Epithelial cell of prostate (primary cell): ENCODE data around the gene SNX18.
A peak's percentile ranks its signal among the peaks of the same experiment; 100 is the strongest.

Experiments used
- DNase-seq: peaks from one replicate; pipeline ENCODE4 v3.0.0-alpha.2; 2011; ENCODE audit warnings: low read depth, low spot score
- H3K27ac ChIP-seq: fragments of 450-650 bp; 2 replicates; pipeline ENCODE4 v1.5.1; 2017; ENCODE audit warnings: mild to moderate bottlenecking

The SNX18 gene

DNA sequence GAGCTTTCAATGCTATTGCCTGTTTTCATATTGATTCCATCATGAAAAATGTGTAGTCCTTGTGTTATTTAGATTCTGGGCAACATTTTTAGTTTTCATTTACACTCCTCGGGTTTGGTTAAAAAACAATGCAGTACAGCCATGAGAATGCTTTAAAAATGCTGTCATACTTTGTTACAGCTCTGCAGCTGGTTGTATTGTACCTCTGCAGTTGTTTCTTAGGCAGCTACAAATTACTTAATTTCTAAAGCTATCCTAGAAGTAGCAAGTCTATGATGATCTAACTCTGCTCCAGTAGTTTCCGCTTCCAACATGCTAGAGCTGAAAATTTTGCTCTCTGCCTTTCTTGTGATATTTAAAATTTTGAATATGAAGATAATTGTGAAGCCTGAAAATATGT is 20.2 kb downstream of the SNX18 start:
- no peak overlapping the region for H3K27ac ChIP-seq
- no peak for DNase-seq

DNA sequence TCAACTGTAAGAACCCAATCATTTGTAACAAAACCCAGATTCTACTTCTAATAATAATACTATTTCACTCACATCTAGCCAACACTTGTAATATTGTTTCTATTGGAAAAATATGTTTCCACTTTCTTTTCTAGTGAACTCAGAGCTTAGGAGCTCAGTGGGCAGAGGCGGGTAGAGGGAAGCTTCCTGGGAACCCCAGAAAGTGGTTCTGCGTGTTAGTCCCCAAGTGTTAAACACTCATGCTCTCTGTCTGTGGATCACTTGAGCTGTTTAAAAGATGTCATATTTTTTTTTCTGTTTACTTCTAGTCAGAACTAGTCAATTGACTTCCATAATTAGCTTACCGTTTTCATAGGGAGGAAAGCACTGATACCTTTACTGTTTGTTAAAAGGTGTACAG is 20.6 kb downstream of the SNX18 start:
- no peak for DNase-seq
- H3K27ac ChIP-seq, result no peak overlapping the region

DNA sequence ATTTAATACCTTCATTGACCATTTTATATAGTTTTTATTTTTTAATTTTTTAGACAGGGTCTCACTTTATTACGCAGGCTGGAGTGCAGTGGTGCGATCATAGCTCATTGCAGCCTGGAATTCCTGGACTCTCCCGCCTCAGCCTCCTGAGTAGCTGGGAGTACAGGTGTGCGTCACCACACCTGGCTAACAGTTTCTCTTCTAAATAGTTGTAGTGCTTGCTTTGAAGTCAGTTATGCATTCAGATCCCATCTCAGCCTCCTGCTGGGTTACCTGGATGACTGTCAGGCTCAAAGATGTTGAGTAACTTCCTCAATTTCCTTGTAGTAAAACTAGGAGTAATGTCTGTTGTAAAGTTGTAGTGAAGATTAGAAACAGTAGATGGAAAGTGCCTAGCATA is 21.4 kb downstream of the SNX18 start:
- H3K27ac ChIP-seq, result no peak overlapping the region
- DNase-seq, result no peak

DNA sequence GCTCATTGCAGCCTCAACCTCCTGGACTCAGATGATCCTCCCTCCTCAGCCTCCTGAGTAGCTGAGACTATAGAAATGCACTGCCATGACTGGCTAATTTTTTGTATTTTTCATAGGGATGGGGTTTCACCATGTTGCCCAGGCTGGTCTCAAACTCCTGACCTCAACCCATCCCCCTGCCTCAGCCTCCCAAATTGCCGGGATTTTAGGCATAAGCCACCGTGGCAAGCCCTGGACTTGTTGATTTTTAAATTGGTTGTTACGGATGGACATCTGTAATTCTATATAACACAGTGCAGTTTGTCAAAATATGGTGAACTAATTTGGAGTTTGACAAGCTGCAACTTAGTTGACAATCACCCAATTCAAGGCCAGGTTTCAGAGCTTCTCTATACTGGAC is 22.7 kb downstream of the SNX18 start:
- H3K27ac ChIP-seq, result no peak overlapping the region
- no peak for DNase-seq

DNA sequence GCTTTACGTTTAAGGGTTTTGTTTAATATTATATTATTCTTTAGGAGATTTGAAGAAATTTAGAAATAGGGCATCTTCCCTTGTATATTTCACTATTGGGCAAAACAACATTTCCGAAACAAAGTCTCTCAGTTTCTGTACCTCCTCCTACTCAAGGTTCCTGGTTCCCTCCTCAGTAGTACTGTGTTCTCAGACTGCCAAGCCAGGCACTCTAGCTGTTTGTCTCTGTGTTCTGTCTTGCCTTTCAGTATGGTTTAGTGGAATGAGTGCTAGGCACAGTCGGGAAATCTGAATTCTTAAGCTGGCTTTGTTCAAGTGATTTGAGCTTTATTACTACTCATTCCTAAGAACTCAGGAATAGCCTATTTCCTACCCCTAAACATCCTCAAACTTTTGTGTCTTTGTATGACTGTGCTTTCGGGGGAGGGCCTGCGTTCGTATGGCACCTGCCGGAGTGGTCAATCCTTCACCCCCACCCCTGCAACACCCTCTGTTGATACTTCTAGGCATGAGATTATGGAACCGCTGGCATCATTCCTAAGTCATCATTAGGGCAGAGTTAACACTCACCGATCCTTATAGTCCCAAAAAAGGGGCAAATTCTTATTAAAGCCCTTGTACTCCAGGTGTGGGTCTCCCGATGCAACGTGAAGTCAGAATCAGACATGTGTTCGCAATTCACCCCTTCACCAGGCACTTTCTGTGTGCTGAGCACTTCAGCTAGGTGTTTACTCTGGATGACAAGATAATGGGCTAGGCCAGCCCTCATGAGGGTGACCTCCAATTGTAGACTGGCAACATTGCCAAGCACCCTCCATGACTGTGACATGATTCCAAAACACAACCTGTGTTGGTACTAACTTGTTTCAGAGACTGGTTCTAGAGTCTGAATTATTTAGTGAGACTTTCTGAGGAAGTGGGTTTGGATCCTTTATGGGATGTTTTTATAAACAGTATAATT is 24.5 kb downstream of the SNX18 start:
- DNase-seq, result no peak

DNA sequence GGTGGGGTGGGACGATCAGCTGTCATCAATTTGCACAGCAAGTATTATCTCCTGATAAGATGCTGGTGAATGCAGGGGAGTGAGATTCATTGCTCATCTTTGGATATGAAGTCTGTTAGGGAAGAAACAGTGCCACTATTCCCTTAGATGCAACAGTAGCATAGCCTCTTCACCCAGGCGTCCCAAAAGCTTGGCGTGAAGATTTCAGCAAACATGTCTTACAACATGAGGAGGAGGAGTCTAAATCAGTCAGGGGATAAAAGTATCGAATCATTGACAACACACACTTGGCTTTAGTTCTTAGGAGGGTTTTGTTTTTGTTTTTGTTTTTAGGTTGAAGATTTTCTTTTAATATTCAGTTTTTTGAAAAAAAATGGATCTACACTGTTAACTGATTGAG is 26.5 kb downstream of the SNX18 start:
- no peak overlapping the region for H3K27ac ChIP-seq
- no peak for DNase-seq

More for the DNA sequence above, 24.5 kb downstream of the SNX18 start:
- no peak overlapping the region for H3K27ac ChIP-seq

DNA sequence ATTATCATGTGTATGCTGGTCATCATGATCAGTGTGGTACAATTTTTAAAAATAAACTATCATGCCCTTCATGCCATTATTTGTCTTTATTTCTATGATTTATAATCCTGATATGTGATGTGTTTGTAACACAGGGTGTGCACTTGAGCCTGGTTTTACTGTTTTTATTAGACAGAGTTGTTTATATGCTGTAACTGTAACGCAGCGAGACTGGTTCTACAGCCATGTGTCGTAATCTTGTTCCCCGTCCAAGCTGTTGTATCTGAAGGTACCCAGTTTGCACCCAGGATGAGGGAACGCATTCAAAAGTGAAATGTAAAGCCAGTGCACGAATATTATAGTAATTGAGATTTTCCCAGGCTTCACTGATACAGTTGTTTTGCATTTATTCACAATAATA is 28.2 kb downstream of the SNX18 start:
- H3K27ac ChIP-seq, result no peak overlapping the region
- DNase-seq, result no peak

DNA sequence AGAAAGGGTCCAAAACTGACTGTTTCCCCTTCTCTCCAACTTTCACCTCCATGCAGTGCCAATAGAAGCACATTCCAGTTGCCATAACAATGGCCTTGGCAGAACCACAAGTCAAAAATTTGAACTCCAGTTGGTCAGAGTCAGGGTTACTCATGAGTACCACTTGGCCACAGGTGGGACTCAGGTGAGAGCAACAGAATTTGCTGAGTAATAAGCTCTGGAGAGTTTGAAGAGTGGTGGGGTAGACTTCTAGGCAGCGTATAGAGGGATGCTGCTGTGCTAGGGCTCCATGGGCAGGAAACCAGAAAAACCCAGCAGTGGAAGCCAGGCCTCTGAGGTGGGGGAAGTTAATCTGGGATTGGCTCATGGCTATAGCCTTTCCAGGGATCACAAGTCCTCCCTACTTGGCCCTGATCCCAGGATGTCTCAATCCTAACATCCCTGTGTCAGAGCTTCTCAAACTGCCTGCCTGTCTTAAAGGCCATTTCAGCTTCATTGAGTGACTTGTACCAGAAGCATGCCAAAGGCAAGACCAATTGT is 30.2 kb downstream of the SNX18 start:
- H3K27ac ChIP-seq, result no peak overlapping the region
- no peak for DNase-seq

DNA sequence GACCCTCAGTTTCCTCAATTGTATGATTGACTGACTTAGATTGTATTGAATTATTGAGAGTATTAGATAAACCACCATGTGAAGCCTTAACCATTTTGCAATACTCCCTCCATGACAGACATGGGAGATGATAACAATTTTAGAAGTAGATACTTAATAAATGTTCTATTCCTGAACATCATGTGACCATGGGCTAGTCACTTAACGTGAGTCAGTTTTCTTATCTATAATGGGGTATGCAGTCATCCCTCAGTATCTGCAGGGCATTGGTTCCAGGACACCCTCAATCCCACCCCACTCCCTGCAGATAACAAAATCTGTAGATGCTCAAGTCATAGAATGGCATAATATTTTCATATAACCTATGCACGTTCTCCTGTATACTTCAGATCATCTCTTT is 31.0 kb downstream of the SNX18 start:
- DNase-seq, result no peak
- no peak overlapping the region for H3K27ac ChIP-seq

DNA sequence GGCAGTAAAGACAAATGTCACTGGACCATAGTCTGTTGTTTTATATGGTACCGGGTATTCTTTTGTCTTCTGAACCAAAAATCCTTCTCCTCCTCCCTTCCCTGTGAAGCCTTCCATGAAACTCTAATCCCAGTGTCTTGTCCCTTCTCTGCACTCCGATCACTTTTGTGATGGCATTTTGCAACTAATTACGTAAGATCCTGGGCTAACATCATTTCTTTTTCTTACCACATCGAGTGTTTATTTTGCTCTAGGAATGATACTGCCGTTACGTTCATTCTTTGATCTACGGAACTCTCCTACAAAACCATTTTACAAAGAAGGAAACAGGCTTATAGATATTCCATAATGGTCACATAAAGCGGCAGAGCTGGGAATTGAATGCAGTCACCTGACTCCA is 33.7 kb downstream of the SNX18 start:
- H3K27ac ChIP-seq, result no peak overlapping the region

DNA sequence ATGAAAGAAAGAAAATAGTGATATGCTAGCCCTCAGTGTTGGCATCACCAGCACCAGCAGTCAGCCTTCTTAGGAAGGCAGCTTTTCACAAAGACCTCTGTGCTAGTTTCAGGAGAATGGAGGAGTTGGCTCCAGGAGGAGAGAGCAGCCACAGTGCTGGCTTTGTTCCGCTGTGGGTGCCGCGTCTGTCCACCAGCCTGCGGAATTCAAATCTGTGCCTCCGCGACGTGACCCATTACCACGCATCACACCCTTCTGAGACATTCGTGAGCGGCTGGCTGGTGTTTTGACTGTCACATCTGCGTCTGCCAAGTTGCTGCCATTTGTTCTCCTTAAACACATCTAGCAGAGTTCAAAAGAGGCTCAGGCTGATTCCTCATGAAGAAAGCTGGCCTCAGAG is 34.4 kb downstream of the SNX18 start:
- H3K27ac ChIP-seq, result no peak overlapping the region
- DNase-seq, result no peak

More for the DNA sequence above, 33.7 kb downstream of the SNX18 start:
- DNase-seq, result no peak

DNA sequence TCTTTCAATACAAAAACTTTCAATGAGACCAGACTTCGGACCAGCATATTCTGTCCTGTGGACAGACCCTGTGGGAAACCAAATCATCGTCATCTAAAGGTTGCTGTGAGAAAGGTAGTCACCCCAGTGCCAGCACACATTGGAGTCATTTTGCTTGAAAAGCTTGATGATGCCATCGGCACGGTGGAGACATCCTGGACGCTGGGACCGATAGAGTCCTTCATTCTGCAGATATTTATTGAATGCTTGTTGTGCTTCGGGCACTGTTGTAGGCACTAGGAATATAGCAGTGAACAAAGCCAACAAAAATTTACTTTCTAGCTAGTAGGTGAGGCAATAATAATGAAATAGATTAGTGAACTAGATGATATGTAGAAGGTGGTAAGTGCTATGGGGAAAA is 34.9 kb downstream of the SNX18 start:
- DNase-seq, result no peak
- no peak overlapping the region for H3K27ac ChIP-seq

DNA sequence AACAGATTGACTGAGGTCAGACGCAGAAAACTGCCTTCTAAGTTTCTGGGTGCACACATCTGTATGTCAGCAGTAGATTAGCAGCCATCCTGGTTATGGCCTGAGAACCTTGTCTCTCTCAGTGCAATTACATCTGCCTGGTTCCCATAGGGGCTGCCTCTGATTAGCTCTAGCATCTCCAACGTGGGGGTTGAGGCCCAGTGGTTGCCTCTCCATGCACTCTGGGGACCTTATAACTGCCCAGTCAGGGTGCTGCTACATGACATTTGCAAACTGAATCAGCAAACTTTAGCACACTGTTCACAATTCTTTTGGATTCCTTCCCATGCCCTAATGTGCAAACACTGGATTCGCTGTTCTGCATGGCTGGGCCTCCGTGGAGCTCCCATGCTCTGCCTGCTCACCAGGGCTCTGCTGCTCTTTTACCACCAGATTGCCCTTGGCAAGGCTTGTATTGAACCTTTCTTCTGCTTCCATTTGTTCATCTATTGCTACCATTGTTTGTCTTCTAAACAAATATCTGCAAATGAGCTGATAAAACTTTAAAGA is 36.2 kb downstream of the SNX18 start:
- no peak for DNase-seq
- H3K27ac ChIP-seq, result no peak overlapping the region

DNA sequence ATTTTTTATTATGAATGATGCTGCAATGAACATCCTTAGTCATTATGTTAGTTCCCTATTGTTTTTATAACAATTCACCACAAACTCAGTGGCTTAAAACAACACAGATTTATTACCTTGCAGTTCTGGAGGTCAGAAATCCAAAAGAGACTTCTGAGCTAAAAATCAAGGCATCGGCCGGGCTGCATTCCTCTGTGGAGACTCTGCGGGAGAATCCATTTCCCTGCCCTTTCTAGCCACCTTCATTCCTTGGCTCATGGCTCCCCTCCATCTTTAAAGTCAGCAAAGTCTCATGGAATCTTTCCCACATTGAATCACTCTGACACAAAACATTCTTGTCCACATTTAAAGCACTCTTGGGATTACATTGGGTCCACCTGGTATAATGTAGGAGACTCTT is 38.6 kb downstream of the SNX18 start:
- H3K27ac ChIP-seq, result no peak overlapping the region
- DNase-seq, result no peak

DNA sequence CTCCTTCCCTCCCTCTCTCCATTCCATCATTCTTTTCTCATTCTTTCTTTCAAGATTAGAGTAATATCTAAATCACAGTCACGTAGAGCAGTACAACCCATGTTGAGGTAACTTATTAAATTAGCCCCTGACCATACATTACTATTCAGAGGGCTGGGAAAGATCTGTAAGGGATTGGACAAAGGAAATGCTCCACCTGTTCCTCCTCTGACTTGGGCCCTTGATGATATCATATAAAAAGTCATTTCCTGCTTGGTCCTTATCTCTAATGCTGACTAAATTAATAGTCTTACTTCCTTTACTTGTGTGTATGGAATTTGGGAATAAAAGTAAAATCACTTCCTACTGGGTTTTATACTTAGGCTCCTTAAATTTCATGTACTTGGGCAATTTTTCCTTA is 40.8 kb downstream of the SNX18 start:
- DNase-seq, result no peak
- no peak overlapping the region for H3K27ac ChIP-seq

DNA sequence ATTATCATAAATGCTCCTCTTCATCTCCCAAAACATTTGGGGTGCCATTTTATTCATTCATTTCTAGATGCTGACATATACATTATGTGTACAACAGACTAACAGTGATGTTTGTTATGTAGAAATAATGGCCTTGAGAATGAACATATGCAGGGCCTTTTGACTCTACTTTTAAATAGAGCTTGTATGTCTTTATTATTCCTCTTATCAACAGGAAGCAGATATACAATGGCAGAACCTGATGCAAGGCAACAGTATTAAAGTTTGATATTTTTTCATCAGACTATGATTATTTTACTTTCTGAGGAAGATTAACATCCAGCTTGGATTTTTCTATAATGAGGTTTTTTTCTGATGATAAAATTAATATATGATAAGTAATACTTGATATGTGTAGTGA is 44.1 kb downstream of the SNX18 start:
- no peak for DNase-seq
- no peak overlapping the region for H3K27ac ChIP-seq

DNA sequence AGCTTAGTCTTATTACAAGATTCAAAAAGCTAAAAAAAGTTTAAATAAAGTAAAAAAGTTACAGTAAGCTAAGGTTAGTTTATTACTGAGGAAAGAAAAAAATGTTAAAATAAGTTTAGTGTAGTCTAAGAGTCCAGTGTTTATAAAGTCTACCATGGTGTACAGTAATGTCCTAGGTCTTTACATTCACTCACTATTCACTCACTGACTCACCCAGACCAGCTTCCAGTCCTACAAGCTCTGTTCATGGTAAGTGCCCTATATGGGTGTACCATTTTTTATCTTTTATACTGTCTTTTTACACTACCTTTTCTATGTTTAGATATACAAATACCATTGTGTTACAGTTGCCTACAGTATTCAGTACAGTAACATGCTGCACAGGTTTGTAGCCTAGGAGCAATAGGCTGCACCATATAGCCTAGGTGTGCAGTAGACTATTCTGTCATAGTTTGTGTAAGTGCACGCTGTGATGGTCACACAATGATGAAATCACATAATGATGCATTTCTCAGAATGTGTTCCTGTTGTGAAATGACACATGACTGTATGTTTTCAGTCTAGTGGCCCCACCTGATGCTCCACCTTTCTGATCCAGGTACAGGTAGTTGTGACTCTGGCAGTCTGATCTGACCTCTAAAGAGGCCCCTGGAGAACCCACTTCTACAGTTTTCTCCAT is 45.7 kb downstream of the SNX18 start:
- peak overlapping the region; percentile 16 for H3K27ac ChIP-seq
- DNase-seq, result no peak

DNA sequence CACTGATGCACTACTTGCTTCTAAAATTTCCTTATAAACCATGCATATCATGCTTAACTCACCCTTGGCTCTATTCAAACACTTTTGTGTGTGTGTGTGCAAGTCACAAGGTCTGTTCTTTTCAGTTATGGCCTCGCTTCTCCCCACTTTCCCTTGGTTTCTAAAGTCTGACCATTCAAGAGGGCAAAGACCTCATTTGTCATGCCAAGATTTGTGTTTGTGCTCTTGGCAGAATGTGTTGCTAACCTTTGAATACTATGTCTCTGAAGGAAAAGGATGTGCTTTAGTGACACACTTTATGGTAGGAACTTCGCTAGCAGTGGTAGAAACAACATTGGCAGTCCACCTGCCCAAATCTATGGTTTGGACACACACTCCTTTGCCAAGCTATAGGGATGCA is 50.4 kb downstream of the SNX18 start:
- no peak overlapping the region for H3K27ac ChIP-seq
- DNase-seq, result no peak

DNA sequence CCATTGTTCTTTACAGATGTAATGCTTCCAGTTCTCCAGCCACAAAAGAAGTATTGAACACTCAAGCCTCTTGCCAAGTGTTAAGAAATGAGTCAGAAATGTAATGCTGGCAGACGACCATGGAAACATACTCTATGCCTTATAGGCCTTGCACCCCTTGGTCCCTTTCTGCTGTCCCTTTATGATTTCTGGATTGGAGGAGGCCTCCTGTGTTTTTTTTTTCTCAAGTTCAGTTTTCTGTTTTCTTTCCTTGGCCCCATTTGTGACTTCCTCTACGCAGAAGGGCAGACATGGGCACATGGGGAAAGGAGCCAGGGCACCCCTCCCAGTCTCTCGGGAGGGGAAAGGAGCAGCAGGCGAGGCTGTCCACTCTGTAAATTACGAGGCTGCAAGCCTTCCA is 53.4 kb downstream of the SNX18 start:
- DNase-seq, result no peak
- no peak overlapping the region for H3K27ac ChIP-seq

DNA sequence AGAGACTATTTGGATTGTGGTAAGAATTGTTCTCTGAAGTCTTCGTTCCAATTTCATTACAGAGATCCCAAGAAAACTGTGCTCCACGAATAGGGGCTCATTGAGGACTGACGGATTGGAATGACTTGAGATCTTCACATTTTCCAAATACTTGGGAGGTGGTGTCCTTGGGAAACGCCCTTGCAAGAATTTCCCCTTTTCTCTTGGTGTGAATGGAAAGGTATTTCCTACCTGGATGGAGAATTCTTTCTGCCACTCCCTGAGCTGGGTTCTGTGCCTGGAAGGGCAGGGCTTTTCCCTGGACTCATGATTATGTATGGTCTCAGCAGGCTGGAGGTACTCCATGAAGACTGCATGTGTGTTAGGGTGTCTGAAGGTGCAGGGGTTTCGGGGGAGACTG is 53.9 kb downstream of the SNX18 start:
- no peak overlapping the region for H3K27ac ChIP-seq
- no peak for DNase-seq

DNA sequence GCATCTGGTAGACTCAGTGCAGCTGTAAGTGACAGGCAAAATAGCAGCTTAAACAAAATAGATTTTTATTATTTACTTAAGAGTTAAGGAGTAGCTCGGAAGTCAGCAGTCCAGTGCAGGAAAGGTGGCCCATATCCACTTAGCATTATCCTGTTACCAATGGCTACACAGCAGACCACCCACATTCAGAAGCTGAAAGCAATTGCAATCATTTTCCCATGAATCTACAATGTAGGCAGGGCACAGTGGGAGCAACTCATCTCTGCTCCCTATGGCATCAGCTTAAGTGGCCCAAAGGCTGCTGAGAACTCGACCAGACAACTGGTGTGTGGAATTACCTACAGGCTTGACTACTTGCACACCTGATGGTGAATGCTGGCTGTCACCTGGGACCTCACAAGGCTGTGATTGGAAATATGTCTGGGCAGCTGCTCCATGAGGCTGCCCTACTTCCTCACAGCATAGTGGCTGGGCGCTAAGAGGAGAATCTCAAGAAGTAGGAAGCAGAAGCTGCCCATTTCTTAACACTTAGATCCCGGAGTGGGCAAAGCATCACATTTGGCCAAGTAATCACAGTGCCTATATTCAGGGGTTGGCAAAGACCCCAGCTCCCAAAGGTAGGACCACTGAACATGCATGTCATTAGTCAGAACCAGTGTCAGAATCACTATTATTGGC is 56.4 kb downstream of the SNX18 start:
- H3K27ac ChIP-seq, result no peak overlapping the region
- no peak for DNase-seq
